K562 (cell line): ENCODE data around the gene ATP5MG. TPM values are rescaled to one million over a fixed set of nuclear protein-coding genes. Genes with fewer than 3 reads are reported as not detected.
A peak's percentile ranks its signal among the peaks of the same experiment; 100 is the strongest.

Experiments
- ARID4B ChIP-seq: sonication (generic); formaldehyde crosslinking; IDR thresholded peaks from 2 replicates; pipeline ENCODE4 v1.8.0; 2022; ENCODE audit warnings: mild to moderate bottlenecking, missing genetic modification reagents
- CBFA2T3 ChIP-seq: fragments of 450-650 bp; IDR thresholded peaks from 2 replicates; pipeline ENCODE4 v1.6.1; 2017
- CC2D1A ChIP-seq: fragments of 450-650 bp; IDR thresholded peaks from 2 replicates; pipeline ENCODE4 v1.6.1; 2017; ENCODE audit warnings: mild to moderate bottlenecking
- CTBP1 ChIP-seq: fragments of 450-650 bp; IDR thresholded peaks from 2 replicates; pipeline ENCODE4 v1.6.1; 2016; ENCODE audit warnings: borderline replicate concordance
- HDAC3 ChIP-seq: fragments of 450-650 bp; IDR thresholded peaks from 2 replicates; pipeline ENCODE4 v1.6.1; 2018; ENCODE audit warnings: borderline replicate concordance, mild to moderate bottlenecking, moderate library complexity; ENCODE audit not compliant: partially characterized antibody
- HMGXB4 ChIP-seq: sonication (generic); formaldehyde crosslinking; IDR thresholded peaks from 2 replicates; pipeline ENCODE4 v1.8.1; 2023; ENCODE audit warnings: mild to moderate bottlenecking, missing genetic modification reagents
- MBD2 ChIP-seq: sonication (generic); IDR thresholded peaks from 2 replicates; pipeline ENCODE4 v1.6.1; 2016; ENCODE audit warnings: low read depth, borderline replicate concordance
- MTA3 ChIP-seq: fragments of 450-650 bp; formaldehyde crosslinking; IDR thresholded peaks from 2 replicates; pipeline ENCODE4 v1.6.1; 2017; ENCODE audit warnings: mild to moderate bottlenecking, borderline replicate concordance
- NEUROD1 ChIP-seq: fragments of 150-350 bp; IDR thresholded peaks from 2 replicates; pipeline ENCODE4 v1.6.1; 2014; ENCODE audit warnings: borderline replicate concordance, low read length, low read depth; ENCODE audit not compliant: partially characterized antibody
- NONO ChIP-seq, 2 experiments: fragments of 200-400 bp in 1 of 2; fragments of 450-650 bp in 1 of 2; formaldehyde crosslinking in 1 of 2; IDR thresholded peaks; 2 replicates each; pipeline ENCODE4 v1.6.1; 2017; ENCODE audit warnings: low read depth in 2 of 2, mild to moderate bottlenecking in 2 of 2, moderate library complexity in 2 of 2, low read length in 1 of 2
- PHF20 ChIP-seq: fragments of 450-650 bp; IDR thresholded peaks from 2 replicates; pipeline ENCODE4 v1.6.1; 2018; ENCODE audit not compliant: partially characterized antibody
- POLR2AphosphoS5 ChIP-seq: IDR thresholded peaks from 2 replicates; pipeline ENCODE4 v1.6.1; 2011; ENCODE audit warnings: mild to moderate bottlenecking, low read depth, low read length, moderate library complexity; ENCODE audit not compliant: control insufficient read depth, insufficient read depth
- RB1 ChIP-seq: fragments of 450-650 bp; IDR thresholded peaks from 2 replicates; pipeline ENCODE4 v1.6.1; 2017; ENCODE audit warnings: low read depth, mild to moderate bottlenecking
- SMARCC2 ChIP-seq: fragments of 450-650 bp; IDR thresholded peaks from 2 replicates; pipeline ENCODE4 v1.6.1; 2017; ENCODE audit warnings: antibody characterized with exemption, moderate library complexity, mild to moderate bottlenecking, low read depth
- SREBF1 ChIP-seq: fragments of 150-350 bp; IDR thresholded peaks from 2 replicates; pipeline ENCODE4 v1.6.1; 2014; ENCODE audit warnings: antibody characterized with exemption, low read depth, low read length, borderline replicate concordance
- STAT5B ChIP-seq: fragments of 250-450 bp; sonication (Bioruptor Pico); IDR thresholded peaks from 2 replicates; pipeline ENCODE4 v1.8.0; 2021; ENCODE audit warnings: mild to moderate bottlenecking, inconsistent platforms
- TRIM24 ChIP-seq, 2 experiments: fragments of 450-650 bp; IDR thresholded peaks; 2 replicates each; pipeline ENCODE4 v1.6.1; 2016
- ZBED1 ChIP-seq: IDR thresholded peaks from 2 replicates; pipeline ENCODE4 v1.6.1; 2014
- ZNF253 ChIP-seq: fragments of 250-450 bp; sonication (Bioruptor Pico); conservative IDR thresholded peaks from 2 replicates; pipeline ENCODE4 v1.6.1; 2021; ENCODE audit warnings: mild to moderate bottlenecking
- ZNF3 ChIP-seq: fragments of 250-450 bp; sonication (Bioruptor Pico); IDR thresholded peaks from 2 replicates; pipeline ENCODE4 v1.5.0; 2021; ENCODE audit warnings: mild to moderate bottlenecking, moderate library complexity
- polyA plus RNA-seq, 8 experiments: library from polyadenylated mRNA; depleted of rRNA in 4 of 8; stranded (reverse) in 5 of 8; unstranded in 3 of 8; fragments of >200 nt; fragmentation: Nextera tagmentation in 2 of 8; fragmentation: Illumina TruSeq in 1 of 8; extraction: Ambion mirVana in 2 of 8; extraction: Trizol in 1 of 8; gene quantifications; 2 replicates each; pipeline versions ENCODE4 v1.2.1 to v1.2.3, GENCODE V29; 2011 to 2014; ENCODE audit warnings: inconsistent platforms in 1 of 8, missing spikeins in 1 of 8
- total RNA-seq, 7 experiments: library from RNA; depleted of rRNA in 6 of 7; stranded (reverse); fragments of >200 nt in 6 of 7; fragmentation: Illumina TruSeq in 2 of 7; extraction: Trizol in 2 of 7; gene quantifications; 2 replicates each; pipeline versions ENCODE4 v1.2.1 to v1.2.3, GENCODE V29; 2011 to 2021; ENCODE audit warnings: low replicate concordance in 1 of 7

Gene ATP5MG
- total and polyA plus RNA-seq, 9 of the 15 experiments (the other 6 are each of a cell fraction or from before 2014, with no cell fraction given) = 301 to 2,138 (median 434) TPM

DNA sequence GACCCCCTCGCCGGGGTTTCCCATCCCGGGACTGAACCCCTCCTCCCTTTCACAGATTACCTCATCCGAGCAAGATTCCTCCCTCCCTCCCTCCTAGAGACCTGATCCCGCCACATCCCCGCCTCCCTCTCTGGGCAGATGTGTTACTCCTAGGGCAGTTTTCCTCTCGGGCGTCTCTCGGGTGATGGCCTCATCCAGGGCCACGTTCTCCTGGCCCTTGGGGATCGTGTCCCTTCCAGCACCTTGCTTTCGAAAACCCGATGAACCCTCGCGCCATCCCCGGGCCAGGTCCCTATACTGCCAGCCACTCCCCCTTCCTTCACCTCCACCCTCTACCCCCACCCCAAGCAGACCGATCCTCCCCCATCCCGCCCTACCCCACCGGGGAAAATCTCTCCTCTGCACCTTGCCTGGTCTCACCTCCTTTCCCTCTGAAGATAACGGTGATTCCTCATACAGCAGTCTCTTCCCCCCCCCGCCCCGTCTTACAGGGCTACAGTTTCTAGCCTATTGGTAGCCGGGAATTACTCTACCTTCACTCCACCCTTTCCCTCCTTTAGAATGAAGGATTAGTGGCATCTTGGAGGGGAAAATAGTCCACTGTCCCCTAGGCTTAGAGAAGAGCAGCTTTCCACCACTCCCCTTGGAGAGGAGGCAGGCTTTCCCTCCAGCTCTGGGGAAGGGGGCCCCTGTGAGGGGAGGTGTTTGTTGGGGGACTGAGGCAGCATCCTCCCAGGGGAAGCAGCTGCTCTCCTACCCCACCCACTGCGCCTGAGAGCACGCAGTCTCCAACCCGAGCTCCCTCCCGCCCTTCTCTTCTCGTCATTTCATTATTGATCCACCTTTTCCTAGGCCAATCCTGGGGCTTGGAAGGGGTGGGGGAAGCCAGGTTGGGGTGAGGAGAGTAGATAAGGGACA is 36.1 kb downstream of the ATP5MG start (continued):
- TF ChIP-seq HMGXB4 (CRISPR knock-in tag) (peak; percentile 40; the same call in 1 of the 2 replicates), CBFA2T3 (peak; percentile 92), HDAC3 (no peak), MTA3 (no peak), ZNF253 (CRISPR knock-in tag) (no peak), NONO (IDR thresholded peaks at IDR 0.05; ENCODE audit: low read depth in 2 of 2, low read length in 1 of 2) (no peak), PHF20 (no peak), SMARCC2 (no peak), SREBF1 (no peak), ZBED1 (no peak), CTBP1 (peak; percentile 45; the same call in 1 of the 2 replicates), RB1 (no peak), ARID4B (0 out of 2 replicates have a peak, but pooled peaks have one; percentile 63), TRIM24 (IDR thresholded peaks at IDR 0.05) (peak; percentile 31 to 52; a peak in 1 of 4 replicates), ZNF3 (CRISPR knock-in tag) (no peak), STAT5B (CRISPR knock-in tag) (no peak), POLR2AphosphoS5 (peak; percentile 88), MBD2 (no peak), CC2D1A (peak; percentile 39; the same call in 1 of the 2 replicates), NEUROD1 (peak; percentile 17)
